GM21390 (cell line): ENCODE results near the gene ULBP3.
"Not testable (repeated sequence)": the region's sequence is repeated elsewhere in the genome, so short reads cannot be mapped to it uniquely, and the experiment has no call there.

Experiments used
- ATAC-seq: cut with Tn5 transposase; IDR thresholded peaks from one replicate; pipeline ENCODE4 v1.9.1; 2021; ENCODE audit not compliant: unreplicated experiment

Gene ULBP3

DNA sequence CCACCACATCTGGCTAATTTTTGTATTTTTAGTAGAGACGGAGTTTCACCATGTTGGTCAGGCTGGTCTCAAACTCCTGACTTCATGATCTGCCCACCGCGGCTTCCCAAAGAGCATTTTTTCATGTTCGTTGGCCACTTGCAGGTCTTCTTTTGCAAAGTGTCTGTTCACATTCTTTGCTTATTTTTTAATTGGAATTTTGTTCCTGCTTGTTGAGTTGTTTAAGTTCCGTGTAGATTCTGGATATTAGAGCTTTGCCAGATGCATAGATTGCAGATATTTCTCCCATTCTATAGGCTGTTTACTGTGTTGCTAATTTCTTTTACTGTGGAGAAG lies 51.8 kb downstream of the ULBP3 start:
- not testable (repeated sequence) for ATAC-seq

DNA sequence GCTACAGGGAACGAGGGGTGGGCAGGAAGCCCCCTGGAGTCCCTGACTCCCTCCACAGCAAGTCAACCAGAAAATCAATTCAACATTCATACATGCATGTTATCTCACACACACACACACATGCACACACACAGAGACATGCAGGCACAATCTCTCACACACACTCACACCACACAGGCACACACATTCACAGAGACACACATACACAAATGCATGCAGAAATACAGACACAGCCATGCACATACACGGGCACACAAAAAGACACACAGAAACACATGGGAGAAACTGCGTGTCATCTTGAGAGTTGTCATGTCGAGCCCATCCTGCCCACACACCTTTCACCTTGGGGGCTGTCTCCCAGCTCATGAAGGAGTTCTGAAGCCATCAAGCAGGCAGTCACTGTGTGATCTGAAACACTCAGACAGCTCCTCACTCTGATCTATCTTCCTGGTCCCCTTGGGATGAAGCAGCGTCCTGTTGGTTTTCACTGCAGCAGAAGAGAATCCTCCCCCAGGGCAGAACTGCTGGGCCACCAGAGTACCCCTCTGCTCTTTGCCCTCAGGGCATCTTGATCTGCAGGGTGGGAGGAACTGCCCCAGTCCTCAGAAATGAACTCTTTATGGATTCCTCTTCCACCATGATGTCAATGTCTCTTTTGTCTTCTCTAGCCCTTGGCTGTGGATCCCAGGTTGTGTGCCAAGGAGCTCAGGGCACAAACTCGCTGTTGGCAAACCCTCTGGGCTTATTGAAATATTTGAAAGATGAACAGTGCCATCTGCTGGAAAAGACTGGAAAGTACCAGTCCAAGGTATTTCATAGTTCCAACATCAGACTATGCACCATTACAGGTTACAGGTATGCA lies 52.4 kb downstream of the ULBP3 start:
- ATAC-seq, result peak; percentile 45

DNA sequence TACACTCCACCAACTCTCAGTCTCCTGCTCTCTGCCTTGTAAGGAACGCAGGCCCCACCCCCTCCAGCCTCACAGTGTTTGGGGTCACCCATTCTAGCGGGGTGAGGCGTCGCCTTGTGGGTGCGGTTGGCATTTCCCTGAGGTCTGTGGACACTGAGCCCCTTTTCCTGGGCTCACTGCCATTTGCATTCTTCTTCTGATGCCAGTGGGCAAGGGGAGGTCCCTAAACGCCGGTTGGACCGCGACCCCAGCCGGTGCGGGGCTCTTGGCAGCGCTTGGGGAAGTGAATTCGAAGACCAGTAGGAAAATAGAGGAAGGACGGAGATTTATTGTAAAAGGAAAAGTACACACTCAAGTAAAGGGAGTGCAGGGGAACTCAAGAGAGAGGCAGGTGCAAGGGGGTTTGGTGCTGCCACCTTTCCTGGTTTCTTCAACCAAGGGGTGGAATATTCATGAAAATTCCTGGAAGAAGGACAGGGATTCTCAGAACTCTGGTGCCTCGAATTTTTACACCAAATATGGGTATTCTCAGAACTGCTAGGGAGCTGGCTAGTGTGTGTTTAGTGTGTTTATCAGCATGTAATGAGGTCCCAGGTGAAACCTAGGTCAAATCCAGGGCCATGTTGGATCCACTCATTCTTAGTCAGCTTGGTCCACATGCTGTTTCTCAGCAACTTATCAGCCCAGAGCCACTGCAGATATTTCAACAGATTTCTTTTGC lies 53.5 kb downstream of the ULBP3 start:
- ATAC-seq, result not testable (repeated sequence)

DNA sequence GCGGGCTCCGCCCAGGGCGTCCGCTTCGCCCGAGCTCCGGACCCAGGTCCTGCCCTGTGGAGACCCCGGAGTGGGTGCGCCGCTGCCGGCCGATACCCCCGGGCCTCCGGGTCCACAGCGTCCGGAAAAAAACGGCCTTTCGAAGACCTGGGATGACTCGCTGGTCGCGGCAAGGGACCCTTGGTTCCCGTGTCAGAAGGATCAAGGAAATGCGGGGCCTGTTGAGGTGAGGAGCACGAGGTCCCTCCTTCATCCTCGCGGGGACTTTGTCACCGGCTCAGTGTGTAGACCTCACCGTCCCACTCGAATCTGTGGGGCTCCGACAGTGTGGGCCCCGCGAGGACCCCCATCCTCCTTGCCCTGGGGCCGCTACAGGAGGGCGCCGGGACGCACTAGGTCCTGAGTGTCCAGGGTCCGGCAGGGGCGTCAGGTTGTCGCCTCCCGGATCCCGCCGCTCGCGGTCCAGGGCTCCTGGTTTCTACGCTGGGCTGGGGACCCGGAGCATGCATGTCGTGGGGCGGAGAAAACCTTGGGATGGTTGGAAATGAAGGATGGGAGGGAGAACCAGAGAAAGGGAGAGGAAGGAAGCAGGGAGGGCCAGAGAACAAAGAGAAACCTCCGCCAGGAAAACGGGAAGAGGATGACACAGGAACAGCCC lies 54.2 kb downstream of the ULBP3 start:
- ATAC-seq, result not testable (repeated sequence)

DNA sequence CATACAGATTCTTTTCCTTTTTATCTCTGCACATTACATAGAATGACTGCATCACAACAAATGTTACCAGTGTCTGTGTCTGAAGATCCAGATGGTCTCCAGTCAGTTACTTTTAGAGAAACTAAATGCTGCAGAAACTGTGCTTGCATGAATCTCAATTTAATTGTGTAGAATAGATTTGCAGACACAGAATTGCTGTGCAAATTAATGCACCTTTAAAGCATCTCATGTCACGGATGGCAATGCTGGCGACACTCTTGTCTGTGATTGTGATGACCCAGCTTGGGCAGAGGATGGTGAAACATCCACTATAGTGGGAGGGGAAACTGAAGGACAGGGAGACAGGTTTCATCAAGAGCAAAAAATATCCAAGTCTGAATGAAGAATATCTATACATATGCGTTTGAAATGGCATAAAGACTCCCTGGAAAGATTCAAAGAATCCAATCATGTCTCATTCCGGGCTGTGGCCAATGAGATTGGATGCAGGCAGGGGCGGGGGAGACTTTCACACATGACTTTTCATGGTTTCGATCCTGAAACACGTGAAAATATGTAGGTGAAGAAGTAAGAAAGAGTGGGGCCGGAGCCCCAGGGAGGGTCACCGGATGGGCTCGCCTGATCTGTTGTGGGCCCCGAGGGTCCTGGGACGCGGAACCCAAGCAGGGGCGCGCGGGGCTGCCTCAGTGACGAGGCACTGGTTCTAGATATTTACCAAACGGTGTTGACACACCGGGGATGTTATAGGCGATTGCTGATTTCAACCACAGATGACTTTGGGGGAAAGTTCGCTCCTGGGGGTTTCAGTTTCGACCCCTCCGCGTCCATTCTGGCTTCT lies 54.9 kb downstream of the ULBP3 start:
- not testable (repeated sequence) for ATAC-seq

DNA sequence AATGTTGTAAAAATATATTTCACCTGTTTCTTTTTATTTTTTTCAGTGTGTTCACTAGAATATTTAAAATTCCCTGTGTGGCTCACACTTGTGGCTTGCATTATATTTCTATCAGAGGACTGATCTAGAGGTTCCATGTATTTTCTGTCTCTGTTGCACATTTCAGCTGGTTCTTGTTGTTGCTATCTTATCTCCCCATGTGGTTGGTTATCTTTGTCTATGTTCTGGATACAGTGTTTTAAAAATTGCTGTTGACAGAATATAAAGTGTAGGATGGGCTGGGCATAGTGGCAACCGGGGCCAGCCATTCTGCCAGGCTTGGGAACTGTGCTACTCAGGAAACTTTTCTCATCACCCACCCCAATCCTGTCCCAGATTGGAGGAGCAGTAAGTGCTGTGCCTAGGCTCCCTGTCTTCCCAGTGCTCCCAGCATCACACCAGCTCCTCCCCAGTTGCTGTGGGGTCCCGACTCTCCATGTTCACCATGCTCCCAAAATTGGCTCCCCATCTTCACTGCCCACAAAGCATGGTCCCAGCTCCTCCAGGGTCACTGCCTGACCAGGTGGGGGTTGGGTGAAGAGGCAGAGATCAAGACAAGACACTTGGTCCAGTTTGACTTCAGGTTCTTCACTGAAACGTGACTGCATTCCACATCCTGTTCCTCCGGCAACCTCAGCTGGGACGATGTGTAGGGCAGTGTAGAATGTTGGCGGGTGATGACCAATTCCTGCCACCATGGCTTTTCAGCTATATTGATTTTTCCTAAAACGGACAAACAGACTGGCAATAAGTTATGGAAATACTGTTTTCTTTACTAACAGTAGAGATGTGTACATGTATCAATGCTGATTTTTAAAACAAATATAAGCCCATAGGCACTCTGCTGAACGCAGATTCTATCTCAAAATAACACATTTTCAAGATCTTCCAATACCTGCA lies 55.8 kb downstream of the ULBP3 start:
- not testable (repeated sequence) for ATAC-seq
